GM18526 (cell line): ENCODE measurements around the gene HELB.
A peak's percentile ranks its signal among the peaks of the same experiment; 100 is the strongest.

ENCODE experiments used
- POLR2A ChIP-seq: IDR thresholded peaks from 3 replicates; pipeline ENCODE4 v1.6.1; 2011; ENCODE audit not compliant: insufficient read length; ENCODE audit errors: extremely low read depth

HELB gene

DNA sequence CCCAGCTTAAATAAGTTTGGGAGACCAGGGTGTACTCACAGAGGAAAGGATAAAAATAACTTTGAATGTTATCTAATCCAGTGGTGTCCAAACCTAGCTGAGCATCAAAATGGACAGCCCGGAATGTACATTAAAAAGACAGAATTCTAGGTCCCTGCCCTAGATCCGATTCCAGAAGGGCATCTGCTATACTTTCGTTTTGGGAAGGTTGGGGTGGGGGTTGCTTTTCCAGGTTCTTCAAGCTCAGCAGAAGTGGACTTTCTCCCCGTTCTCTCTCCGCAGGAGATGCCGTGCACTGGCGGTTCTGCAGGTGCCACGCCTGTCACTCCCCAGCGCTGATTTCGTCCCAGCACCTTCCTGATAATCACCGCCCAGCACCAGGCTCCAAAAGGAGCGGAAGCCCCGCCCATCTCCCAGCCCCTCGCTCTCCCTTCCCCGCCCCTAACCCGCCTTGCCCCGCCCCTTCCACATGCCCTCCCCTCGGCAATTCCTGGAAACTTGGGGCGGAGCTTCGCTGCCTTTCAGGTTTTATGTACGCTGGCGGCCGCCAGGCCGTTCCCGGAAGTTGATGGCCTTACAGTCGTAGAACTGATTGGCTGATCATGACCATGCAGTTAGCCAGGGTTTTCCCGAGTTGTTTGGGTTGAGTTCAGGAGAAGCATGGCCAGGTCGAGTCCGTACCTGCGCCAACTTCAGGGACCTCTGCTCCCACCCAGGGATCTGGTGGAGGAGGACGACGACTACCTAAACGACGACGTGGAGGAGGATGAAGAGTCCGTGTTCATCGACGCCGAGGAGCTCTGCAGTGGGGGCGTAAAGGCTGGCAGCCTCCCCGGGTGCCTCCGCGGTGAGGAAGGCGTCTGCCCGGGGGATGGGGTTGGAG lies at the start of gene HELB:
HELB (plus strand) TSS at position 550 of the 883 bp plus-strand sequence; CDS start at position 661, 111 bp downstream.
- peak; percentile 75 for TF ChIP-seq POLR2A

- no peak for TF ChIP-seq POLR2A
These were observed 49.5 kb upstream of the HELB start for GRCh38 chr12:66252771-66253170.

DNA sequence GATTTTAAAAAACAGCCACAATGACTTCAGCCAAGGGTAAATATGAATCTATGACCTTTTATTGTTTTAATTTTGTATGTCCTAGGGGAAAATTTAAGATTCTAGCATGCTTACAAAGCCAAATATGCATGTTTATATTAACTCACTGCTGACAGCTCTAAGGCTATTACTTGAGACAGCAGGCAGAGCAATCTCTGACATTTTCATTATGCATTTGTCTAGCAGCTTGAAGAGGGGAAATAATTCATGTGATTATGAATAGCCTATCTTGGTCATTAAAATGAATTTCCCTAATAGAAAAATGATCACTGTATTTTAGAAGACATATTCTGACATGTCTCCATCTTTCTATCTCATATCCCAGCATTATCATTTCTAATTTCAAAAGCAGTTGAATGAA lies 46.6 kb upstream of the HELB start:
- no peak for TF ChIP-seq POLR2A

- no peak for TF ChIP-seq POLR2A
These were observed 44.3 kb upstream of the HELB start for GRCh38 chr12:66258011-66258410.

DNA sequence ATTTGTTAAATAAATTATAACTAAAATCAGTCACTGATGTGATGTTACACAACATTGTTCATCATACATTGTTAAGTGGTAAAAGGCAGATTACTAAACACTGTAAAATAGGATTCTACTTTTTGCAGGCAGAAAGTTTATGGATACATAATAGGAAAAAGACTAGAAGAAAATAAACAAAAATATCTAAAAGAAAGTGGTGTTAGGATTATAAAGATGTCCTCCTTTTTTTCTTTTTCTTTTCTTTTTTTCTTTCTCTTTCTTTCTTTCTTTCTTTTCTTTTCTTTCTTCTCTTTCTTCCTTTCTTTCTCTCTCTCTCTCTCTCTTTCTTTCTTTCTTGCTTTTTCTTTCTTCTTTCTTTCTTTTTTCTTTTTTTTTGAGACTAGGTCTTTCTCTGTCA lies 39.6 kb upstream of the HELB start:
- TF ChIP-seq POLR2A: no peak

- TF ChIP-seq POLR2A: no peak
These were observed 33.7 kb upstream of the HELB start for GRCh38 chr12:66268562-66268961.

- no peak for TF ChIP-seq POLR2A
These were observed 33.2 kb upstream of the HELB start for GRCh38 chr12:66269142-66269541.

- no peak for TF ChIP-seq POLR2A
These were observed 32.4 kb upstream of the HELB start for GRCh38 chr12:66269757-66270383.

GRCh38 chr12:66270613-66271012 lies 31.7 kb upstream of the HELB start:
- no peak for TF ChIP-seq POLR2A

DNA sequence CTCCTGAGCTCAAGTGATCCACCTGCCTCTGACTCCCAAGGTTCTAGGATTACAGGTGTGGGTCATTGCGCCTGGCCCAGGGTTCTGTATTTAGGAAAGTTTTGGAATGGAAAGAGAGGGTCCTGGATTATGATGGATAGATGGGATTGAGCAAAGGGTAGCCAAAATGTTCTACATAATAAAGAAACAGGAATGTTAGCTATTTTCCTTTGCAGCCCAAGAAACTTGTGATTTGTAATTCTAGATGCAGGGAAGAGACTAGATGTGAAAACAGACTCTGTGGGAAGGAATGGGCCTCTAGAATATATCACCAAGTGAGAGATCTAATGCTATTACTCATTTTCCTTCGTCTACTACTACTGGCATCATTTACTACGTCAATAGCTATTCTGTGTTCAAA lies 29.6 kb upstream of the HELB start:
- no peak for TF ChIP-seq POLR2A

- TF ChIP-seq POLR2A: no peak
These were observed 29.1 kb upstream of the HELB start for GRCh38 chr12:66273147-66273546.

DNA sequence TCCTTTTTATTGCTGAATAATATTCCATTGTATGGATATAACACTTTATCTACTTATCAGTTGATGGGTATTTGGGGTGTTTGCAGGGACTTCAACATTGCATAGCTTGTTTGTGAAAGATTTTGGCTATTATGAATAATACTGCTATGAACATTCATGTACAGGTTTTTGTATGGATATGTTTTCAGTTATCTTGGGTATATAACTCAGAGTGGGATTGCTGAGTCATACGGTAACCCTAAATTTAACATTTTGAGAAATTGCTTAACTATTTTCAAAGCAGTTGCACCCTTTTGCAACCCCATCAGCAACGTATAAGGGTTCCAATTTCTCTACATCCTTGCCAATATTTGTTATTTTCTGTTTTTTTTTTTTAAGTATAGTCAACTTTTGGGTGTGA lies 27.3 kb upstream of the HELB start:
- no peak for TF ChIP-seq POLR2A

GRCh38 chr12:66279123-66279712 lies 23.1 kb upstream of the HELB start:
- TF ChIP-seq POLR2A: no peak

- no peak for TF ChIP-seq POLR2A
These were observed 21.7 kb upstream of the HELB start for GRCh38 chr12:66280561-66280960.

- TF ChIP-seq POLR2A: no peak
These were observed 20.0 kb upstream of the HELB start for GRCh38 chr12:66282244-66282643.

- no peak for TF ChIP-seq POLR2A
These were observed 15.0 kb upstream of the HELB start for GRCh38 chr12:66287275-66287674.
